ENCODE results near the gene GRIK1.

The GRIK1 gene

GRCh38 chr21:29583424-29583924 is 356.3 kb downstream of the GRIK1 start:
- H3K14ac ChIP-seq (ENCODE audit: low read length in 2 of 2): no peak overlapping the region
- peaks cover 2% of the 10 kb centered on the region for H3K4me1 ChIP-seq (ENCODE audit: control insufficient read depth, insufficient read depth, low read depth, low read length)
- no peaks in the 10 kb centered on the region for H3K36me3 ChIP-seq (ENCODE audit: control insufficient read depth in 1 of 2, insufficient read depth in 2 of 2, low read depth in 1 of 2, low read length in 2 of 2)
- no peak overlapping the region for H3K23ac ChIP-seq (ENCODE audit: low read length in 2 of 2)
- H3K4ac ChIP-seq (ENCODE audit: low read depth in 1 of 2, low read length in 2 of 2): no peak overlapping the region
- H2BK15ac ChIP-seq (ENCODE audit: low read depth, poor library complexity, severe bottlenecking): no peak overlapping the region
- H2BK120ac ChIP-seq (ENCODE audit: low read depth, low read length): no peak overlapping the region
- no peak overlapping the region for H3K18ac ChIP-seq (ENCODE audit: low read depth in 1 of 2, low read length in 2 of 2)
- no peak overlapping the region for H4K8ac ChIP-seq (ENCODE audit: low read length)
- no peaks in the 10 kb centered on the region for H3K79me1 ChIP-seq (replicated peaks; ENCODE audit: low read length, poor library complexity, severe bottlenecking)
- H3K9ac ChIP-seq (ENCODE audit: low read length): no peak overlapping the region
- no peak overlapping the region for H3K4me2 ChIP-seq (ENCODE audit: low read length, poor library complexity, severe bottlenecking)
- H2AK5ac ChIP-seq (ENCODE audit: low read length, severe bottlenecking): no peak overlapping the region
- no peak overlapping the region for H4K91ac ChIP-seq (ENCODE audit: low read length)
- WGBS: 86% methylated on average over 1 of the region's 2 CpGs
- H3K27ac ChIP-seq (ENCODE audit: low read length, poor library complexity, severe bottlenecking): no peak overlapping the region
- H3K27me3 ChIP-seq (ENCODE audit: control insufficient read depth in 1 of 2, insufficient read depth in 1 of 2, low read length in 2 of 2): no peaks in the 10 kb centered on the region
- DNase-seq: no peak
- H2BK12ac ChIP-seq (ENCODE audit: low read length in 2 of 2): no peak overlapping the region
- H3K4me3 ChIP-seq (ENCODE audit: insufficient read depth in 1 of 2, low read depth in 1 of 2, low read length in 2 of 2): no peak overlapping the region
- H2BK5ac ChIP-seq (ENCODE audit: low read depth, low read length, poor library complexity, severe bottlenecking): no peak overlapping the region
- no peak overlapping the region for H2AFZ ChIP-seq (ENCODE audit: low read depth, low read length)
- H3K9me3 ChIP-seq (ENCODE audit: control insufficient read depth, low read length): no peaks in the 10 kb centered on the region

- Histone ChIP-seq H3K27ac (ENCODE audit: low read length, poor library complexity, severe bottlenecking) (no peak overlapping the region), H3K4me2 (ENCODE audit: low read length, poor library complexity, severe bottlenecking) (no peak overlapping the region), H4K91ac (ENCODE audit: low read length) (no peak overlapping the region), H3K79me1 (replicated peaks; ENCODE audit: low read length, poor library complexity, severe bottlenecking) (no peaks in the 10 kb centered on the region), H3K27me3 (ENCODE audit: control insufficient read depth in 1 of 2, insufficient read depth in 1 of 2, low read length in 2 of 2) (no peaks in the 10 kb centered on the region), H2BK12ac (ENCODE audit: low read length in 2 of 2) (no peak overlapping the region), H3K23ac (ENCODE audit: low read length in 2 of 2) (no peak overlapping the region), H3K4ac (ENCODE audit: low read depth in 1 of 2, low read length in 2 of 2) (no peak overlapping the region), H3K9ac (ENCODE audit: low read length) (no peak overlapping the region), H3K4me3 (ENCODE audit: insufficient read depth in 1 of 2, low read depth in 1 of 2, low read length in 2 of 2) (no peak overlapping the region), H2AK5ac (ENCODE audit: low read length, severe bottlenecking) (no peak overlapping the region), H3K14ac (ENCODE audit: low read length in 2 of 2) (no peak overlapping the region), H2BK5ac (ENCODE audit: low read depth, low read length, poor library complexity, severe bottlenecking) (no peak overlapping the region), H4K8ac (ENCODE audit: low read length) (no peak overlapping the region), H3K18ac (ENCODE audit: low read depth in 1 of 2, low read length in 2 of 2) (no peak overlapping the region), H2BK120ac (ENCODE audit: low read depth, low read length) (no peak overlapping the region), H2BK15ac (ENCODE audit: low read depth, poor library complexity, severe bottlenecking) (no peak overlapping the region), H3K9me3 (ENCODE audit: control insufficient read depth, low read length) (no peaks in the 10 kb centered on the region), H3K4me1 (ENCODE audit: control insufficient read depth, insufficient read depth, low read depth, low read length) (peaks cover 2% of the 10 kb centered on the region), H2AFZ (ENCODE audit: low read depth, low read length) (no peak overlapping the region), H3K36me3 (ENCODE audit: control insufficient read depth in 1 of 2, insufficient read depth in 2 of 2, low read depth in 1 of 2, low read length in 2 of 2) (no peaks in the 10 kb centered on the region)
- WGBS: 86% methylated on average over 5 of the region's 5 CpGs
- no peak for DNase-seq
Observed at GRCh38 chr21:29582855-29583254, 356.9 kb downstream of the GRIK1 start.

- H3K4me2 ChIP-seq (ENCODE audit: low read length, poor library complexity, severe bottlenecking): no peak overlapping the region
- no peaks in the 10 kb centered on the region for H3K79me1 ChIP-seq (replicated peaks; ENCODE audit: low read length, poor library complexity, severe bottlenecking)
- H2AK5ac ChIP-seq (ENCODE audit: low read length, severe bottlenecking): no peak overlapping the region
- H2BK15ac ChIP-seq (ENCODE audit: low read depth, poor library complexity, severe bottlenecking): no peak overlapping the region
- H4K91ac ChIP-seq (ENCODE audit: low read length): no peak overlapping the region
- H3K9me3 ChIP-seq (ENCODE audit: control insufficient read depth, low read length): no peaks in the 10 kb centered on the region
- H2BK120ac ChIP-seq (ENCODE audit: low read depth, low read length): no peak overlapping the region
- no peaks in the 10 kb centered on the region for H3K36me3 ChIP-seq (ENCODE audit: control insufficient read depth in 1 of 2, insufficient read depth in 2 of 2, low read depth in 1 of 2, low read length in 2 of 2)
- no peak overlapping the region for H3K14ac ChIP-seq (ENCODE audit: low read length in 2 of 2)
- H3K27ac ChIP-seq (ENCODE audit: low read length, poor library complexity, severe bottlenecking): no peak overlapping the region
- H3K18ac ChIP-seq (ENCODE audit: low read depth in 1 of 2, low read length in 2 of 2): no peak overlapping the region
- no peak overlapping the region for H3K9ac ChIP-seq (ENCODE audit: low read length)
- 74% methylated on average over 5 of the region's 5 CpGs for WGBS
- no peak overlapping the region for H3K23ac ChIP-seq (ENCODE audit: low read length in 2 of 2)
- H3K4me1 ChIP-seq (ENCODE audit: control insufficient read depth, insufficient read depth, low read depth, low read length): peaks cover 2% of the 10 kb centered on the region
- DNase-seq: no peak
- no peak overlapping the region for H2BK12ac ChIP-seq (ENCODE audit: low read length in 2 of 2)
- no peak overlapping the region for H2AFZ ChIP-seq (ENCODE audit: low read depth, low read length)
- H3K4ac ChIP-seq (ENCODE audit: low read depth in 1 of 2, low read length in 2 of 2): no peak overlapping the region
- no peaks in the 10 kb centered on the region for H3K27me3 ChIP-seq (ENCODE audit: control insufficient read depth in 1 of 2, insufficient read depth in 1 of 2, low read length in 2 of 2)
- no peak overlapping the region for H4K8ac ChIP-seq (ENCODE audit: low read length)
- no peak overlapping the region for H2BK5ac ChIP-seq (ENCODE audit: low read depth, low read length, poor library complexity, severe bottlenecking)
- no peak overlapping the region for H3K4me3 ChIP-seq (ENCODE audit: insufficient read depth in 1 of 2, low read depth in 1 of 2, low read length in 2 of 2)
Observed at GRCh38 chr21:29581393-29581792, 358.4 kb downstream of the GRIK1 start.

GRCh38 chr21:29580732-29581285 is 359.0 kb downstream of the GRIK1 start:
- Histone ChIP-seq H3K27ac (ENCODE audit: low read length, poor library complexity, severe bottlenecking) (no peak overlapping the region), H4K91ac (ENCODE audit: low read length) (no peak overlapping the region), H3K27me3 (ENCODE audit: control insufficient read depth in 1 of 2, insufficient read depth in 1 of 2, low read length in 2 of 2) (no peaks in the 10 kb centered on the region), H2BK120ac (ENCODE audit: low read depth, low read length) (no peak overlapping the region), H2BK12ac (ENCODE audit: low read length in 2 of 2) (no peak overlapping the region), H3K4ac (ENCODE audit: low read depth in 1 of 2, low read length in 2 of 2) (no peak overlapping the region), H3K23ac (ENCODE audit: low read length in 2 of 2) (no peak overlapping the region), H3K36me3 (ENCODE audit: control insufficient read depth in 1 of 2, insufficient read depth in 2 of 2, low read depth in 1 of 2, low read length in 2 of 2) (no peaks in the 10 kb centered on the region), H2AFZ (ENCODE audit: low read depth, low read length) (no peak overlapping the region), H2BK15ac (ENCODE audit: low read depth, poor library complexity, severe bottlenecking) (no peak overlapping the region), H2BK5ac (ENCODE audit: low read depth, low read length, poor library complexity, severe bottlenecking) (no peak overlapping the region), H3K79me1 (replicated peaks; ENCODE audit: low read length, poor library complexity, severe bottlenecking) (no peaks in the 10 kb centered on the region), H4K8ac (ENCODE audit: low read length) (no peak overlapping the region), H3K4me1 (ENCODE audit: control insufficient read depth, insufficient read depth, low read depth, low read length) (peaks cover 2% of the 10 kb centered on the region), H3K4me2 (ENCODE audit: low read length, poor library complexity, severe bottlenecking) (no peak overlapping the region), H3K4me3 (ENCODE audit: insufficient read depth in 1 of 2, low read depth in 1 of 2, low read length in 2 of 2) (no peak overlapping the region), H3K9ac (ENCODE audit: low read length) (no peak overlapping the region), H2AK5ac (ENCODE audit: low read length, severe bottlenecking) (no peak overlapping the region), H3K14ac (ENCODE audit: low read length in 2 of 2) (no peak overlapping the region), H3K9me3 (ENCODE audit: control insufficient read depth, low read length) (no peaks in the 10 kb centered on the region), H3K18ac (ENCODE audit: low read depth in 1 of 2, low read length in 2 of 2) (no peak overlapping the region)
- DNase-seq: no peak
- 98% methylated on average over 1 of the region's 5 CpGs for WGBS

Measured in mesenchymal stem cell (in vitro differentiated cells and primary cell).